Ovary (tissue), 3 donors: Measurements from ENCODE around the gene UNC93A.

Experiments used
- CTCF ChIP-seq, 3 donors: fragments of 450-650 bp in 2 of 3; fragments of 200-600 bp in 1 of 3; IDR thresholded peaks; one replicate each; pipeline versions ENCODE4 v1.5.1 to v1.8.0; 2016 to 2022; ENCODE audit warnings: antibody characterized with exemption in 3 of 3, mild to moderate bottlenecking in 1 of 3
- EP300 ChIP-seq: sonication (generic); formaldehyde crosslinking; IDR thresholded peaks from one replicate; pipeline ENCODE4 v1.6.1; 2017; ENCODE audit warnings: antibody characterized with exemption
- POLR2A ChIP-seq: fragments of 450-650 bp; IDR thresholded peaks from one replicate; pipeline ENCODE4 v1.6.1; 2017; ENCODE audit warnings: antibody characterized with exemption, mild to moderate bottlenecking, moderate library complexity
- donor health status: DM: no; HTN: no; CAD: no.

DNA sequence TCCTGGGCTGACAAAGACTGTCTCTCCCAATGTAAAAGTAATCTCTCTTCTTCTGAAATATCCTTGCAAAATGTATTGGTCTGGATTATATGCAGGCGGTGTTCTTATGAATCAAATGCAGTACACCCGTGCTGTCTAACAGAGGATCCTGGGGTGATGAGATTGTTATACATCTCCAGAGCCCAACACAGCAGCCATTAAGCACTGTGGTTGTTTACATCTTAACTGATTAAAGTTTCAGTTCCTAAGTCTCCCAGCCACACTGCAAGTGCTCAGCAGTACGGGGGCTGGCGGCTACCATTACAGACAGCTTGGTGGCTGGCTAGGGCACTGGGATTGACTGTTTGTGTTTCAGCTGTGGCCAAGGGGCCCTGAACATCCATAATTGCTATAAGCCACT, 7.0 kb downstream of the UNC93A start:
- no peak for TF ChIP-seq POLR2A
- no peak for TF ChIP-seq CTCF (IDR thresholded peaks at IDR 0.05)
- no peak for TF ChIP-seq EP300
